ENCODE results near the gene TNK1.

Gene TNK1

GRCh38 chr17:7425316-7425715, 44.4 kb downstream of the TNK1 start, which contains the start of gene SPEM2:
Gene SPEM2 (plus strand): TSS chr17:7425616. CDS start chr17:7425689, 73 bp downstream.
- no peak for TF ChIP-seq CTCF (IDR thresholded peaks at IDR 0.05; ENCODE audit: low read depth, low read length)
- H3K4me3 ChIP-seq (ENCODE audit: low read depth, low read length): no peak within 1 kb of the TSS
- no peaks in the 10 kb centered on the region for H3K27me3 ChIP-seq
- no peaks in the 10 kb centered on the region for H3K36me3 ChIP-seq
- no peaks in the 10 kb centered on the region for H3K9me3 ChIP-seq
- no peak for DNase-seq
- no peaks in the 10 kb centered on the region for H3K4me1 ChIP-seq

GRCh38 chr17:7425756-7426155, 44.9 kb downstream of the TNK1 start:
- no peaks in the 10 kb centered on the region for H3K36me3 ChIP-seq
- H3K9me3 ChIP-seq: no peaks in the 10 kb centered on the region
- no peaks in the 10 kb centered on the region for H3K4me1 ChIP-seq
- H3K4me3 ChIP-seq (ENCODE audit: low read depth, low read length): no peak overlapping the region
- DNase-seq: no peak
- TF ChIP-seq CTCF (IDR thresholded peaks at IDR 0.05; ENCODE audit: low read depth, low read length): no peak
- H3K27me3 ChIP-seq: no peaks in the 10 kb centered on the region

- Histone ChIP-seq H3K9me3 (no peaks in the 10 kb centered on the region), H3K27me3 (no peaks in the 10 kb centered on the region), H3K4me3 (ENCODE audit: low read depth, low read length) (no peak overlapping the region), H3K4me1 (no peaks in the 10 kb centered on the region), H3K36me3 (no peaks in the 10 kb centered on the region)
- DNase-seq: no peak
- TF ChIP-seq CTCF (IDR thresholded peaks at IDR 0.05; ENCODE audit: low read depth, low read length): no peak
These were observed 45.4 kb downstream of the TNK1 start for GRCh38 chr17:7426203-7426863.

- no peaks in the 10 kb centered on the region for H3K27me3 ChIP-seq
- no peak for DNase-seq
- no peaks in the 10 kb centered on the region for H3K9me3 ChIP-seq
- H3K36me3 ChIP-seq: no peaks in the 10 kb centered on the region
- H3K4me3 ChIP-seq (ENCODE audit: low read depth, low read length): no peak overlapping the region
- TF ChIP-seq CTCF (IDR thresholded peaks at IDR 0.05; ENCODE audit: low read depth, low read length): no peak
- no peaks in the 10 kb centered on the region for H3K4me1 ChIP-seq
These were observed 46.1 kb downstream of the TNK1 start for GRCh38 chr17:7426896-7427489.

- H3K4me1 ChIP-seq: no peaks in the 10 kb centered on the region
- no peak for DNase-seq
- no peak for TF ChIP-seq CTCF (IDR thresholded peaks at IDR 0.05; ENCODE audit: low read depth, low read length)
- no peak overlapping the region for H3K4me3 ChIP-seq (ENCODE audit: low read depth, low read length)
- H3K27me3 ChIP-seq: no peaks in the 10 kb centered on the region
- no peaks in the 10 kb centered on the region for H3K36me3 ChIP-seq
- no peaks in the 10 kb centered on the region for H3K9me3 ChIP-seq
These were observed 46.7 kb downstream of the TNK1 start for GRCh38 chr17:7427549-7427948.

GRCh38 chr17:7428557-7428956, 47.7 kb downstream of the TNK1 start, which contains the start of gene SPEM3:
Gene SPEM3 (plus strand): TSS chr17:7428857. CDS start chr17:7428903, 46 bp downstream.
- Histone ChIP-seq H3K9me3 (no peaks in the 10 kb centered on the region), H3K36me3 (no peaks in the 10 kb centered on the region), H3K4me1 (no peaks in the 10 kb centered on the region), H3K27me3 (no peaks in the 10 kb centered on the region), H3K4me3 (ENCODE audit: low read depth, low read length) (no peak within 1 kb of the TSS)
- DNase-seq: no peak
- no peak for TF ChIP-seq CTCF (IDR thresholded peaks at IDR 0.05; ENCODE audit: low read depth, low read length)
